Measurements from ENCODE around the gene ANKRD44.
"Not testable (repeated sequence)": the region's sequence is repeated elsewhere in the genome, so short reads cannot be mapped to it uniquely, and the experiment has no call there.

The ANKRD44 gene

DNA sequence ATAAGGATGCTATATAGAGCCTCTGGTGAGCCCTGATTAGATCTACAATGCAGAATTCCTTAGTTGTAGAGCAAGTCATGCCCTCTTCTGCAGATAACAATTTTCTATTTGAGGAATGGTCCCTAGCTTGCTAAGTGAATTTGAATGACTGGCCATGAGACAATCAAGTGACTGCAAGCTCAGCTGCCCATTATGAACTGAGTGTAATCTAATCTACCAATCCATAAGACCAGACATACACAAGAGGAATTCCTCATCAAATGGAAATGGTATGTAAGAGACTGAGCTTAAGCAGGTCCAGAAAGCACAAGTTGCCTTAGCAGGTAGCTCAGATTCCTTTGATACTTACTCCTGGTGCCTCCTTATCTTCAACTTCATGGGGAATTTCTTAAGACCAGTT is 4.8 kb upstream of the ANKRD44 start:
- no peak for DNase-seq (ENCODE audit: low read depth)

DNA sequence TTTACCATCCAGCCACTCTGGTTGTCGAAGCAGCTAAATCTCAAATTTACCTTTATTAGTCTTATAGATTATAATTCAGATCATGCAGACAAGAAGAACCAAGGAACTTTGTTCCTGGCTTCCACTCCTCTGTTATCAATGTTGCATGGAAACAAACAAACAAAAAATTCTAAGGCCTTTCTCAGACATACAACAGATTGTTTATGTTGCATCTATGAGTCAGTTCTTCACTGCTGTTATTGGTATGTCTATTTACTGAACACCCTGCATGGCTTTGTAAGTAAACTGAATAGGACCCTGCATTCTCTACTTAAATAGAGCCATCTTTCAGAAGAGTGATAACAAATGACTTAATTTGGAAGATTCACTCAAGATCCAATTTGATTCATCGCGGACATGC is 1.6 kb upstream of the ANKRD44 start:
- no peak for DNase-seq (ENCODE audit: low read depth)

DNA sequence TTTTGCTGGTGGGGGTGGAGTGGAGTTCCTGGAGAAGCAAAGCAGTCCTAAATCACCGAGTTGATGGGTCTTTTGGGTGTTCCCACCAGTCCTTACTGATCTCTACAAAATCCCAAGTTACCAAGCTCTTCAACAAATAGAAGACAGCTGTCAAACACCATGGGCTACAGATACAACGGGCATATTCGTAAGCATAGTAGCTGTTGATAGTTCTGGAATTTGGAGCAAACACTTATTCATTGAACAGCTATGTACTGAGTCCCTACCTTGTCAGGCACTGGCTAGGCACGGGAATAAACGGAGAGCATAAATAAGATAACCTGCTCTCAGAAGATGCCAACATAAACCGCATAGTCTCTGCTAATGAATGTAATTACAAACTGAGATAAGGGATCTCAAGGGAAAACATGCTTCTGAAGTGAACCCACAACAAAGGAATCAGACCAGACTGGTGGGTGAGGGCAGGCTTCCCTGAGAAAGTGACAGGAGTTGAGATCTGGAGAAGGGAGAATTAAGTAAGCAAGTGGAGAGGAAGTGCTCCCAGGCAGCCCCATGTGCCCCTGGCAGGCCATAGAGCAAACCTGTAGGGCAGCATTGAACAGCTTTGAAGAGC is 947 bp upstream of the ANKRD44 start:
- DNase-seq (ENCODE audit: low read depth) = no peak

DNA sequence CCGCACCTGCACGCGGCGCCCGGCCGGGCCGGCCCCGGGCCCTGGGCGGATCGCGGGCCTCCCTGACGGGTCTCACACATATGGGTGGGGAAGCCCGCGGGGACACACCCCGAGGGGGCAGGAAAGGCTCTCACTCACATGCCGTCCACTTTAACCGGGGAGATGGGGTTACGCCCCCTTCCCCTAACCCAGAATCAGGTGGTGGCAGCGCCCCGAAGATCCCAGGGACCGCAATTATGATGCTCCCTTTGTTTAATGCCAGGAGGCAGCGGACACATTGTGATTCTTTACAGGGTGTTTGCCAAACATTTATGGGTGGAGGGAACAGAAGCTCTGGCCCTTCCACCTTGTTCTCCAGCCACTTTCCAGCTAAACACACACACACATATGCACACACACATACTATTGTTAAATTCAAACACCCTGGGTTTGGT is 424 bp upstream of the ANKRD44 start:
- no peak for DNase-seq (ENCODE audit: low read depth)

DNA sequence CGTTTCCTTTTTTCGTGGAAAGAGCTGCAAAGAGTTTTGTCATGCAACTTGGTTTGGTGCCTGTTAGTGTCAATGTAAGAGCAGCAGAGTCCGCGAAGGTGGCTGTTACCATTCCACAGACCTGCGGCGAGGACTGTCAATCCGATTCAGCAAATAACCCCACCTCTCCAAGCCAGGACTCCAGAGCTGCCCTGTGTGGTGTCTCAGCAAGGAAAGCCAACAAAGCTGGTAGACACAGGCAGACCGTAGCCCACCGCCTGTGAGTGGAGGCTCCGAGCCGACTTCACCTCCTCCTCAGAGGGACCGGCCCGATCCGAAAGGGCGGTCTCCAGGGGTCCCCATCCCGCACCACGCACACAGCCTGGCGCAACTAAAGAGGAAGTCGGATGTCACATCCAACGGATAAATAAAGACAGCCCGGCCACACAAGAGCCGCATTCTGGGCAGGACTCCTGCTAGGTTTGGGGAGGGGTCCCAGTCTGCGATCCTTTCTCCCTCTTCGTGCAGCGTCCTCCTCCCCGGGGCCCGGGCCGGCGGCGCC is 819 bp downstream of the ANKRD44 start:
- no peak for DNase-seq (ENCODE audit: low read depth)

DNA sequence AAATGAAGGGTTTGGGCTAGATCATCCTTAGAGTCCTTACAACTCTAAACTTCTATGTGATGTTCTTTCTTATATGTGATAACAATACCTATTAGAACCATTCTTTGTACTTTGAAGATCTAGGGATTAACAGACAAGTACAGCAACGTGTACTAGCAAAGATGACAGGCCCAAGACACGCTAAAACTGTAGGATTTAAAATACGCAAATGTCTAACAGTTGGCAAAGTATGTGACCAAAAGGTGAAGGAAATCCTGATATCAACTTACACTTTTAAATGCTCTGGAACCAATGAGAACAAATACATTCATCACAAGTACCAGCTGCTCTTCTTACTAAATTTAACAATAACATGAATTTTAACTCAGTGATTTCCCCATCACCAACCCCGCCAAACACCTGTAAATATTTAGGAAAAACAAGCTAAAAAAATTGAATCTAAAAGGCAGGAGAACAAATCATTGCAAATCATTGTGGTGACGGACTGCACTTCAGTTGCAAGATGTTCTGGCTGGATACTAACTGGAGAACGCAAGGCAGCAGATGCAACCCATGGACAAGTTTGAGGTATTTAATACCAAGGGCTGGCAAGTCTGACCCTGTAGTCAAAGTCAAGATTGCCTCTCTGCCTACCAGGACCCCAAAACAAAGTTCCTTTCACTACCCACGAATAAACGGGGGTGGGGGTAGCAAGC is 1.4 kb downstream of the ANKRD44 start:
- no peak for DNase-seq (ENCODE audit: low read depth)

DNA sequence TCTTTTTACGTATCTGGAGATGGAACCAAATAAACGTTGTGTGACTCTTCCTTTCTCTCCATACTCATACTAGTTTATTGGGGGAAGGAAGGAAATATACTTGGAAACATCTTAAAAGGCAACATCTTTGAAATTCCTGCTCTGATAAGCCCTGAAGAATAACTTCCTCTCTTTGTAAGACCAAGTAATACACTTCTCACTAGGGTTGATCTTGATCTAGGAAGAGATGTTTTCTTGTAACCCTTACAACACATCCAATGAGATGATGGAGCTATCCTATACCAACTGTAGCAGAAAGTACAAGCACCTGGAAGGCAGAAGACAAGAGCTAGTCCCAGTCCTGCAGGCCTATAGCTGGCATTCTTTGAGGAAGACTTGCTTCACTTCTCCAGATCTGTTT is 2.0 kb downstream of the ANKRD44 start:
- DNase-seq (ENCODE audit: low read depth) = no peak

DNA sequence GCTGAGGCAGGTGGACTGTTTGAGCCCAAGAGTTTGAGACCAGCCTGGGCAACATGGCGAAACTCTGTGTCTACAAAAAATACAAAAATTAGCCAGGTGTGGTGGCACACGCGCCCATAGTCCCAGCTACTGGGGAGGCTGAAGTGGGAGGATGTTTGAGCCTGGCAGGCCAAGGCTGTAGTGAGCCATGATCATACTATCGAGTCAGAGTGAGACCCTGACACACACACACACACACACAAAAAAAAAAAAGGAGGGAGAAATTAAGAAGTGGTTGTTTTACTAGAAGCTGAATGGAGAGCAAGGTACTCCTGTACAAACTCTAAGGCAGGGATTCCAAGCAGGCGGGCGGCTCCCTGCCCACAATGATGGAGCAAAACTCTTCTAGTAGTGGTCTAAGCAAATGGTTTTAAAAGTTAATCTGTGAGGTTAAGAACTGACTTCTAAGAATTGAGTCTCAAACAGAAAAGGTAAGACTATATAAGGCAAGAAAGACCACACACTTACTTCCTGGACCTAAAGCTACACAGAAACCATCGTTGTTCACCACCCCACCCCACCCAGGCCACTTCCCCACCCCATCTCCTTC is 2.6 kb downstream of the ANKRD44 start:
- no peak for DNase-seq (ENCODE audit: low read depth)

DNA sequence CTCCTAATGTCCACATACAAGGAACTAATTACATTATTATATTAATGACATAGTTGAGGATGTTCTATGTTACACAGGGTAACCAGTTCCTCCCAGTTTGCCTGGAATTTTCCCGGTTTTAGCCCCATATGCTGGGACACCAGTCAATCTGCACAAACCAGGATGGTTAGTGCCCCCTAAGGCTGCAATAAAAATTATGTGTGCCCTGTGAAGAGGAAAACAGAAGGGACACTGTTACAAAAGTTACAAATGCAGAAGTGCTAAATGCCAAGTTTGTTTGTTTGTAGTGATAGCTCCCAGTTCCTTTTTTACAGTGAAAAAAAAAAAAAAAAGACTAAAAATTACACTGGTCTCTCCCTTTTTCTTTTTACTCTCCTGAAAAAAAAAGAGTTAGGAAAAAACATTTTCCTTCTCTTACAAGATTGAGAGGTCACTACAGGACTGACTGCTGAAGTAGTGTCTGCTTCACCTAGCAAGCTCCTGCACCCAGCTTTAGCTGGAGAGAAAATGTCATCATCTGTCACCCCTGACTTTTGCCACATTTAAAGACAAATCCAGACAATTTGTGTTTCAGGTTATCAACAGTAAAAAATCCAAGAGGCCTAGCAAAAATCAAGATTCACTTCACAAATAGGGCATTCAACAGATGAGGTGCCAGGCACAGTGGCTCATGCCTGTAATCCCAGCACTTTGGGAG is 3.2 kb downstream of the ANKRD44 start:
- no peak for DNase-seq (ENCODE audit: low read depth)

DNA sequence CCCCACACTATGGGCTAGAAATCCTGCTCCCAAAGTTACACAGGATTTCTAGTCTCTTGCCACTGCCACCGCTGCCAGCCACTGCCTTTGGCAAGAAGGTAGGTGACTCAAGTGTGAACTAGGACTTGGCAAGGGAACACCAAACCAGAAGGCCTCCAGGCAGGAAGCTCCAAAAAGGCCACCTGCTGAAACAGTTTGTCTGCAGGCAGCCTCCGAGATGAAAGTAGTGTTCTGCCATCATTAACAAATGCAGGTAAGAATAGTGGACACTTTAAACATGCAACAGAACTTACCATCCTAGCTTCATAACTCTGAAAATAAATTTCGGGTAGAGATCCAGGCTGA is 3.9 kb downstream of the ANKRD44 start:
- DNase-seq (ENCODE audit: low read depth) = no peak

DNA sequence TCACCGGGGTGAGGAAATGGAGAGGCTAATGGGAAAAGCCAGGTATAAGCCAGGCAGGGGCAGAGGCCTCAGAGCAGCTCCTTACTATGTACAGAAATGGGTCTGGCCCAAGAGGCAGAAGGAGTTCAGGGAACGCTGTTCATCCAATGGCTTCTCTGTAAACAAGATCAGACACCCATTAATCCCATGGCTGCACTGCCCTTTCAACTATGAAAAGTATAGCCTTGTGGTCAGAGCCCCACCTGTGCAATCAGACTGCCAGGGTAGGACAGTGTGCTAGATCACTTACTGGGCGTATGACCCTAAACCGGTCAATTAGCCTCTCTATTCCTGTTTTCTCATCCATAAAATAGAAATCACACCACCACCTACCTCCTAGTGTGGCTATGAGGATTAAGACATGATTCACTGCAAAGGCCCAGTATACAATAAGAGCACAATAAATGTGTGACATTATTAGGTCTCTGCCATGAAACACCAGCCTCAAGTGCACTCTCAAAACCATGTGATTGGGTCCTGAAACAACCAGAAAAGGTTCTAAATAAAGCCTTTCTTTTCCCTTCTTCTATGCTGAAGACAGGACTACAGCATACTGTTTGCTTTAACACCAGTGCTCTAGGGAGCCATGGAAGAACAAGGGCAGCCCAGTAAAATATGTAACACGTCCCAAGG is 4.4 kb downstream of the ANKRD44 start:
- DNase-seq (ENCODE audit: low read depth) = no peak

DNA sequence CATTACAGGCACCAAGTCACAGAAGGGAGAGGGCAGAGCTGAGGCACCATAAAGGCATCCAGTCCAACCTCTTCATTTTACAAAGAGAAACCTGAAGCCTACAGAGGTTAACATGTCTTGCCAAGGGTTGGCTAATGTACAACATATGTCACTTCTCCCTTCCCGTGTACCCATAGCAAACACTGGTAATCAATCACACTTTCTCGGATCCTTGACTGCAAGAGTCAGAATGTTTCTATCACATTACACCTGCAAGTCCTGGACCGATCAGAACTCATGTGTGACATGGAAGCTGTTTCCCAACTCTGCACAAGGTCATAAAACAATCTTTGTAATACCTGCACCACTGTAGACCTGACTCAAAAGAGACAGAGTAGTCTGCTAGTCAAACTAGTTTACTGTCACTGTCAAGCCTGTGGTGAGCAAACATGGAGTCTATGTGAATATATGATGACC is 6.0 kb downstream of the ANKRD44 start:
- DNase-seq (ENCODE audit: low read depth) = no peak

DNA sequence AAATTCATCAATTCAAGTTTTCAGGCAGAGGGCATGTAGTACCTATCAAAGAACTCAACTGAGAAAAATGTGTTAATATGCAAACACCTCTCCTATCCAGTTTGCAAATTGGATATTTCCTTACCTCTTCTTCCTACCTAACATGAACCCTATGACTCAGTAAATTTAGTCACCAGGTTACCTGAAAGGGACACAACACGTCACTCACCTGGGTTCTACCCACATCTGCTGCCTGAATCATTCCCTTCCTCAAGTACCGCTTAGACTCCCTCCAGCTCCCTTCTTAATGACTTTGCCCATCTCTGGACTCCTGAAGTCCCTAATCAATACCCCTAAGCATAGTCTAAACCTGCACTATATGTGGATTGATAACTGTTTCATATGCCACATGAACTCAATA is 10.4 kb downstream of the ANKRD44 start:
- no peak for DNase-seq (ENCODE audit: low read depth)

DNA sequence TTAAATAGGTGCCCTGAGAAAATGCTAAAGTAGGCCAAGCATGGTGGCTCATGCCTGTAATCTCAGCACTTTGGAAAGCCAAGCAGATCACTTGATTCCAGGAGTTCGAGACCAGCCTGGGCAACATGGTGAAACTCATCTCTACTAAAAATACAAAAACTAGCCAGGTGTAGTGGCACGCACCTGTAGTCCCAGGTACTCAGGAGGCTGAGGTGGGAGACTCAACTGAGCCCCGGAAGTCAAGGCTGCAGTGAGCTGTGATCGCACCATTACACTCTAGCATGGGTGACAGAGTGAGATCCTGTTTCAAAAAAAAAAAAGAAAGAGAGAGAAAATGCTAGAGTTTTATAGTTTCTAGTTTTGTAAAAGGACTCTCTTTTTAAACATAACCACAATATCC is 12.0 kb downstream of the ANKRD44 start:
- no peak for DNase-seq (ENCODE audit: low read depth)

DNA sequence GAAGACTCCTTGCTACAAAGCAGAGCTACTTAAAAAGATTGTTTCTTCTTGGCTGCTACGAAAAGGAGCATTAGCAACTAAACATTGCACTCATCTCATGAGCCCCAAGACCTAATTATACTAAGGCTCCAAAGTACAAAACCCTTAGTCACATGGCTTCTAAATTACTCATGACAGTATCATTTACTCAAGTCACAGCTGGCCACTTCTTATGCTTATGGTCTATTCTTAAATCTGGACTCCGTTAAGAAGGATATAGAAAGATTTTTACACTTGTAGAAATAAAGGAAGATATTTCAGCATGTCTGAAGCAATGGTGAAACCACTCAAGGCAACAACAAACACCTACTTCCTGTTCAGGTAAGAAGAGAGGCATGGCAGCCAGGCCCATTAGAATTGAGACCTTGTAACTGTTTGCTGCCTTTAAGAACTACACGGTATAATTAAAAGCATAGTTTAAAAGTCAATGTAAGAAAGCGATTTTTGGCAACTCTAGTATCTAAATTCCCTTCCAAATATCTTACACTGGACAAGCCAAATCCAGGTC is 12.7 kb downstream of the ANKRD44 start:
- no peak for DNase-seq (ENCODE audit: low read depth)

DNA sequence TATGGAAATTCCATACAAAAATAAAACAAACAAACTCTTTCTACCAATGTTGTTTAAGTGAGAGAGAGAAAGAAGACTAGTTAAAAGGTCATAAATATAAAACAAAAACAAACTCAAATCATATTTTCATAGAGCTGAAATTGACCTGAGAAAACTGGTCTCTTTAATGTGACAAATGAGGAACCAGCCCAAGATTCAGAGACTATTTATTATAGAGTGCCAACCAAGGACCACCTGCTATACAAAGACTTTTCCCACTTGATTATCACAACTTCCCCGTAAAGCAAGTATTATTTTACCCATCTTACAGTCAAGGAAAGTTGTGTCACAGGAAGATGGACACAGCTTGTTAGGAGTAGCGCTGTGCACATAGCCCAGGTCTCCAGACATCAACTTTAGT is 13.3 kb downstream of the ANKRD44 start:
- no peak for DNase-seq (ENCODE audit: low read depth)

DNA sequence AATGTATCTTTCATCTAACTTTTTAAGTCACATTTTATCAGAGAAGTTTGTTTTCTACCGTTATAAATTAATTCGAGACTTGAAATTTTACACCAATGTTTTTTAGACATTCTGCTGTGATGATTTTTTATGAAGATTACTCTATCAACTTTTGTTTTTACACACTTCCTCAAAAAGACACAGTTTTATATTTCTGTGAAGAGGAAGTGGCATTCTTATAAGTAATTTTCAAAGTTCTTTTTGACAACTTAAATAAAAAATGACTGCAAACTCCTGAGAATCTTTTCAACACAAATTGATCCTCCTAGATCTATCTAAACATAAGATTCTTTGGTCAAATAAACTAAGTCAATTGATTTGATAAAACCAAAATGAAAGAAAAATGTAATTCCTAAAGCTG is 13.7 kb downstream of the ANKRD44 start:
- DNase-seq (ENCODE audit: low read depth) = no peak

DNA sequence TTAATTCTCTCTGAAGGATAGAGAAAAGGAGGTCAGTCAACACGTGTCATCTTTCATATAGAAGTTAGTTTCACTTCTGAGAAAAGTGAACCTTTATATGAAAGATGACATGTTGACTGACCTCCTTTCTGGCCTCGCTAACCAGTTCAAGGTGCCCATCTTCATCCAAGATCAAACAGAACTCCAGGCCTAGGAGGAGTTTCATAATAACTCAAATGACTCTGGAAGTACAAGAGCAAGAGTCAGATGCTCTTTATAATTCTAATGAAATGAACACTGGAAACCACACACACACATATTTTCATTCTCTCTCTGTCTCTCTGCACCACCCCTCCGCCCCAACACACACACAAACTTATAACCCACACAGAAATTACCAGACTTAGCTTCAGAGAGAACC is 16.3 kb downstream of the ANKRD44 start:
- DNase-seq (ENCODE audit: low read depth) = no peak

DNA sequence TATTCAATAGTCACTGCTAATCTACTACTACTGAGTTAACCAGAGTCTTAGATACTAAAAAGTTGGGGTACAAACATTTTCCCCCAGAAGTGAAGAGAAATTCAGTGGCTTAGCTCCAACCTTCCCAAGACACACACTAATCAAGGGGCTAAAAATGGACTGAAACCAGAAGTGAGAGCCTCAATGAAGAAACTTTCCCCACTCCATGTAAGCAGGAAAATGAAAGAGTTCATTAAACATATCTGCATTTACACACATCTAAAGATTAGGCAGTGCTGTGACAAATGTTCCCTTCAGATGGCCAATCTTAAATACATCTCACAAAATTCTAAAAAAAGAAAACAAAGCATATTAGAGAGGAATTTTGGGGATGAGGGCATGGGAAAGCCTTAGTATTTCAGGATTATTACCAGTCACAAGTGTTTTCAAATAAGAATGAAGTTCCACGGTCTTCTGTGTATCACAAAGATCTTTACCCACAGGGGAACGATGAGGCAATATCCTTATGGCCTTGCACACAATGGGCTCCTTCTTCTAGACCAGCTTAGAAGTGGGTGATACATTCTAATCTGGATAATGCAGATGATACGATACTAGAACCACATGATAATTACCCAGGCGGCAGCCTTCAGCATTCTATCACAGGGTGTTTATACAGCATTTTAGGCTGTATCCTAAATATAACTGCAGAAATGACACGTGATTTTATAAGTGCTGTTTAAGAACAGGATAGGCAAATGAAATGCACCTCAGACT is 17.1 kb downstream of the ANKRD44 start:
- DNase-seq (ENCODE audit: low read depth) = no peak

DNA sequence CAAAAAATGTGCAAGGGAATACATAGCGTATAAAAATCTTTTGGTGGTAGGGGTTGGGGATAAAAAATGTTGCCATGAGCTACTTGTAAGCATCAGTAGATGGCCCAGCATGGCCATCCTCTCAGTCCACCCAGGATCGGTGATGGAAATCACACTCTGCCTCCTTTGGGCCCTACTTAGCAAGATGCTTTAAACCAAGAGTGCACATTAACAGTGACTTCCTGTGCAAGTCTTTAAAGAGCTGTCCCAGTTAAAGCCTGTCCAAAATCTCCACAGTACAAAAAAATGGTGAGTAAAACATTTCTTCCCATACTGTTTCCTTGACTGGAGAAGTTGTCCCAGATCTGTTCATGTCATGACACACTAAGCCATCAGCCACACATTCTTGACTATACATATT is 18.0 kb downstream of the ANKRD44 start:
- DNase-seq (ENCODE audit: low read depth) = no peak

DNA sequence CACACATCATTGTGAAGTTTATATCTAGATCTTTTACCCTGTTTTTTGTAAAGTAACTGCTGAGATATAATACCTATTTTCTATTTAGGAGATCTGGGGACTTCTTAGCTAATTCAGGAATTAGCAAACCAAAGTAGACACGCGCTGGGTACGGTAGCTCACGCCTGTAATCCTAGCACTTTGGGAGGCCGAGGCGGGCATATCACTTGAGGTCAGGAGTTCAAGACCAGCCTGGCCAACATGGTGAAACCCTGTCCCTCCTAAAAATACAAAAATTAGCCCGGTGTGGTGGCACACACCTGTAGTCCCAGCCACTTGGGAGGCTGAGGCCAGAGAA is 23.0 kb downstream of the ANKRD44 start:
- not testable (repeated sequence) for DNase-seq (ENCODE audit: low read depth)

Measured in fibroblast of the conjunctiva (primary cell).